GM12892 (cell line): ENCODE data around the gene LHFPL5.

Source experiments
- POLR2A ChIP-seq: IDR thresholded peaks from 2 replicates; pipeline ENCODE4 v1.6.1; 2011; ENCODE audit warnings: low read depth, low read length, control low read depth
- POLR2AphosphoS5 ChIP-seq: IDR thresholded peaks from 2 replicates; pipeline ENCODE4 v1.6.1; 2011; ENCODE audit warnings: low read depth, low read length, control low read depth
- TAF1 ChIP-seq: IDR thresholded peaks from 2 replicates; pipeline ENCODE4 v1.6.1; 2011; ENCODE audit warnings: low read depth, mild to moderate bottlenecking, control low read depth, low read length, borderline replicate concordance

GRCh38 chr6:35787266-35788218, 17.6 kb upstream of the LHFPL5 start:
- TF ChIP-seq POLR2AphosphoS5 (no peak), POLR2A (no peak), TAF1 (no peak)
